A549 (cell line): Measurements from ENCODE around the gene MPST.

ENCODE experiments used
- EHMT2 ChIP-seq: fragments of 200-600 bp; sonication (generic); IDR thresholded peaks from 2 replicates; pipeline ENCODE4 v1.6.1; 2016; ENCODE audit warnings: antibody characterized with exemption, low read depth, mild to moderate bottlenecking, moderate library complexity
- EP300 ChIP-seq, 2 experiments: fragments of >200 bp; sonication (Bioruptor Twin); formaldehyde crosslinking; IDR thresholded peaks; 2 replicates in 1 of 2; 3 replicates in 1 of 2; pipeline ENCODE4 v1.6.1; 2016 to 2017
- GATA3 ChIP-seq: IDR thresholded peaks from 2 replicates; pipeline ENCODE4 v1.6.1; 2012; ENCODE audit warnings: borderline replicate concordance
- JUN ChIP-seq, 2 experiments: fragments of >200 bp; sonication (Bioruptor Twin); formaldehyde crosslinking; IDR thresholded peaks; 2 replicates in 1 of 2; 3 replicates in 1 of 2; pipeline ENCODE4 v1.6.1; 2016 to 2017
- POLR2A ChIP-seq: IDR thresholded peaks from 2 replicates; pipeline ENCODE4 v1.6.1; 2012; ENCODE audit warnings: mild to moderate bottlenecking, low read length
- RNF2 ChIP-seq: fragments of 200-600 bp; sonication (generic); IDR thresholded peaks from 2 replicates; pipeline ENCODE4 v1.6.1; 2016; ENCODE audit warnings: low read depth, mild to moderate bottlenecking, antibody characterized with exemption, moderate library complexity, borderline replicate concordance
- TF ChIP-seq, protein P1 (sequence below): fragments of >200 bp; sonication (Bioruptor Twin); formaldehyde crosslinking; IDR thresholded peaks from 3 replicates; pipeline ENCODE4 v1.5.1; 2016

DNA sequence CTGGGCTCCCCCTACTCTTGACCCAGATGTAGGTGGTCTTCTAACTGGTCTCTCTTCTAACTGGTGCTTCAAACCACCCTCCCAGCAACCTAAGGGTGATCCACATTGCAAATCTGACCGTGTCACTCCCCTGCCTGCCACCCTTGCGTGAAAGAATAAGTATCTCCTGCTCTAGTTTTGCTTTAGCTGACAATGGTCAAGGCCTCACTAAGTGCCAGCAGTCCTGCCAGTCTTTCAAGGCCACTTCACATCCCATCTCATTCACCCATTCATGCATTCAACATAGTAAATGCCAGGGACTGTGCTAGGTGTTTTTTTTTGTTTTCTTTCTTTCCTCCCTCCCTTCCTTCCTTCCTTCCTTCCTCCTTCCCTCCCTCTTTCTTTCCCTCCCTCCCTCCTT lies 29.7 kb downstream of the MPST start:
- TF ChIP-seq EHMT2 (no peak), POLR2A (no peak), EP300 (IDR thresholded peaks at IDR 0.05) (no peak), JUN (IDR thresholded peaks at IDR 0.05) (no peak), RNF2 (no peak), GATA3 (no peak)
- TF ChIP-seq, protein P1, sequence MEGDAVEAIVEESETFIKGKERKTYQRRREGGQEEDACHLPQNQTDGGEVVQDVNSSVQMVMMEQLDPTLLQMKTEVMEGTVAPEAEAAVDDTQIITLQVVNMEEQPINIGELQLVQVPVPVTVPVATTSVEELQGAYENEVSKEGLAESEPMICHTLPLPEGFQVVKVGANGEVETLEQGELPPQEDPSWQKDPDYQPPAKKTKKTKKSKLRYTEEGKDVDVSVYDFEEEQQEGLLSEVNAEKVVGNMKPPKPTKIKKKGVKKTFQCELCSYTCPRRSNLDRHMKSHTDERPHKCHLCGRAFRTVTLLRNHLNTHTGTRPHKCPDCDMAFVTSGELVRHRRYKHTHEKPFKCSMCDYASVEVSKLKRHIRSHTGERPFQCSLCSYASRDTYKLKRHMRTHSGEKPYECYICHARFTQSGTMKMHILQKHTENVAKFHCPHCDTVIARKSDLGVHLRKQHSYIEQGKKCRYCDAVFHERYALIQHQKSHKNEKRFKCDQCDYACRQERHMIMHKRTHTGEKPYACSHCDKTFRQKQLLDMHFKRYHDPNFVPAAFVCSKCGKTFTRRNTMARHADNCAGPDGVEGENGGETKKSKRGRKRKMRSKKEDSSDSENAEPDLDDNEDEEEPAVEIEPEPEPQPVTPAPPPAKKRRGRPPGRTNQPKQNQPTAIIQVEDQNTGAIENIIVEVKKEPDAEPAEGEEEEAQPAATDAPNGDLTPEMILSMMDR: no peak
